H1 (cell line): ENCODE measurements around the gene TIMM22. TPM values are rescaled to one million over a fixed set of nuclear protein-coding genes. Genes with fewer than 3 reads are reported as not detected.
"Not testable (repeated sequence)": the region's sequence is repeated elsewhere in the genome, so short reads cannot be mapped to it uniquely, and the experiment has no call there.

Experiments used
- CTCF ChIA-PET: fragments of 300-600 bp; sonication (Branson Sonifier 250); formaldehyde crosslinking; loops from one replicate; lab custom pipeline; 2021; ENCODE audit not compliant: partially characterized antibody; lab: Charles Lee
- POLR2A ChIA-PET: fragments of 300-600 bp; sonication (Branson Sonifier 250); formaldehyde crosslinking; loops from one replicate; lab custom pipeline; 2021; ENCODE audit warnings: inconsistent platforms; ENCODE audit not compliant: partially characterized antibody; lab: Charles Lee
- DNase-seq, 2 experiments: peaks; one replicate each; pipeline versions ENCODE4 v3.0.0 to v3.0.0-alpha.2; 2010 to 2022; ENCODE audit warnings: low spot score in 2 of 2, low read depth in 1 of 2, mixed read lengths in 1 of 2
- FAIRE-seq: peaks from 2 replicates; lab custom pipeline; 2011; peaks lifted over from hg19 to GRCh38; lab: Jason Lieb, UNC
- H2AFZ ChIP-seq: 2 replicates; pipeline ENCODE4 v1.8.1; 2012; ENCODE audit warnings: low read length, inconsistent platforms
- H2AK5ac ChIP-seq: 2 replicates; pipeline ENCODE4 v1.6.1; 2013; ENCODE audit warnings: low read depth, low read length
- H2BK120ac ChIP-seq: replicated peaks from 2 replicates; pipeline ENCODE3; 2013; ENCODE audit warnings: low read depth, low read length, inconsistent platforms
- H2BK12ac ChIP-seq: 2 replicates; pipeline ENCODE4 v1.6.1; 2013; ENCODE audit warnings: low read depth, low read length
- H2BK15ac ChIP-seq: 2 replicates; pipeline ENCODE4 v1.6.1; 2013; ENCODE audit warnings: low read length
- H2BK20ac ChIP-seq: 2 replicates; pipeline ENCODE4 v1.6.1; 2013; ENCODE audit warnings: low read length
- H2BK5ac ChIP-seq: 2 replicates; pipeline ENCODE4 v1.6.1; 2013; ENCODE audit warnings: low read depth, low read length
- H3K14ac ChIP-seq: 2 replicates; pipeline ENCODE4 v1.6.1; 2013; ENCODE audit warnings: inconsistent platforms; ENCODE audit not compliant: insufficient read length
- H3K18ac ChIP-seq: 2 replicates; pipeline ENCODE4 v1.6.1; 2013; ENCODE audit warnings: low read length; ENCODE audit errors: extremely low read depth
- H3K23ac ChIP-seq: 2 replicates; pipeline ENCODE4 v1.6.1; 2013; ENCODE audit warnings: inconsistent platforms; ENCODE audit not compliant: insufficient read length
- H3K23me2 ChIP-seq: 2 replicates; pipeline ENCODE4 v1.6.1; 2013; ENCODE audit warnings: low read depth, low read length
- H3K27ac ChIP-seq: 2 replicates; pipeline ENCODE4 v1.6.1; 2011; ENCODE audit warnings: low read depth, low read length, inconsistent platforms
- H3K27me3 ChIP-seq, 4 experiments: replicated peaks in 1 of 4; 1 replicate in 1 of 4; 2 replicates in 3 of 4; pipeline versions ENCODE4 v1.6.1 to v1.8.1; 2011 to 2013; ENCODE audit warnings: low read length in 3 of 4, mild to moderate bottlenecking in 3 of 4, inconsistent platforms in 2 of 4, mixed read lengths in 2 of 4, moderate library complexity in 1 of 4; ENCODE audit not compliant: control insufficient read depth in 3 of 4, insufficient read depth in 3 of 4; ENCODE audit errors: extremely low read depth in 1 of 4
- H3K36me3 ChIP-seq, 4 experiments: 2 replicates each; pipeline versions ENCODE4 v1.6.1 to v1.8.1; 2011 to 2013; ENCODE audit warnings: mild to moderate bottlenecking in 4 of 4, low read length in 3 of 4, moderate library complexity in 2 of 4, control low read depth in 1 of 4, inconsistent platforms in 1 of 4; ENCODE audit not compliant: insufficient read depth in 4 of 4, control insufficient read depth in 2 of 4
- H3K4ac ChIP-seq: replicated peaks from 2 replicates; pipeline ENCODE3; 2013; ENCODE audit warnings: low read length, low read depth, mixed read lengths, inconsistent platforms; ENCODE audit not compliant: insufficient read length
- H3K4me1 ChIP-seq, 4 experiments: replicated peaks in 1 of 4; 1 replicate in 1 of 4; 2 replicates in 3 of 4; pipeline versions ENCODE4 v1.6.1 to v1.8.1; 2011 to 2013; ENCODE audit warnings: low read length in 3 of 4, inconsistent platforms in 2 of 4, mixed read lengths in 1 of 4; ENCODE audit not compliant: insufficient read depth in 4 of 4, control insufficient read depth in 3 of 4
- H3K4me2 ChIP-seq, 2 experiments: 2 replicates each; pipeline versions ENCODE4 v1.6.1 to v1.8.1; 2011 to 2013; ENCODE audit warnings: low read depth in 2 of 2, low read length in 2 of 2, control low read depth in 1 of 2, inconsistent platforms in 1 of 2, mild to moderate bottlenecking in 1 of 2; ENCODE audit not compliant: insufficient read depth in 1 of 2
- H3K4me3 ChIP-seq, 4 experiments: fragments of 200-600, 300-600 bp in 1 of 4; sonication (generic), shearing (Covaris generic), sonication (Bioruptor Twin) in 1 of 4; 2 replicates each; pipeline versions ENCODE4 v1.5.1 to v1.8.1; 2011 to 2016; ENCODE audit warnings: low read length in 4 of 4, low read depth in 3 of 4, control low read depth in 2 of 4, inconsistent platforms in 2 of 4, mild to moderate bottlenecking in 2 of 4, mixed read lengths in 1 of 4, moderate library complexity in 1 of 4; ENCODE audit not compliant: insufficient read depth in 2 of 4; ENCODE audit errors: extremely low read depth in 1 of 4
- H3K56ac ChIP-seq: replicated peaks from 2 replicates; pipeline ENCODE3; 2013; ENCODE audit warnings: low read depth, mild to moderate bottlenecking, mixed read lengths, low read length, inconsistent platforms; ENCODE audit not compliant: insufficient read length
- H3K79me1 ChIP-seq: 2 replicates; pipeline ENCODE4 v1.6.1; 2013; ENCODE audit warnings: low read depth, low read length, control low read depth
- H3K79me2 ChIP-seq, 2 experiments: 2 replicates each; pipeline versions ENCODE4 v1.6.1 to v1.8.1; 2012 to 2013; ENCODE audit warnings: low read length in 2 of 2, mild to moderate bottlenecking in 2 of 2, inconsistent platforms in 1 of 2; ENCODE audit not compliant: insufficient read depth in 2 of 2, control insufficient read depth in 1 of 2
- H3K9ac ChIP-seq, 4 experiments: replicated peaks in 1 of 4; 1 replicate in 1 of 4; 2 replicates in 3 of 4; pipeline versions ENCODE4 v1.6.1 to v1.8.1; 2011 to 2013; ENCODE audit warnings: low read depth in 3 of 4, low read length in 3 of 4, control low read depth in 2 of 4, mild to moderate bottlenecking in 2 of 4, moderate library complexity in 2 of 4, inconsistent platforms in 1 of 4; ENCODE audit errors: extremely low read depth in 1 of 4
- H3K9me3 ChIP-seq, 2 experiments: 2 replicates each; pipeline versions ENCODE4 v1.6.1 to v1.8.1; 2012 to 2013; ENCODE audit warnings: mild to moderate bottlenecking in 2 of 2, moderate library complexity in 2 of 2, control low read depth in 1 of 2, inconsistent platforms in 1 of 2, low read depth in 1 of 2, low read length in 1 of 2, mixed read lengths in 1 of 2; ENCODE audit not compliant: insufficient read depth in 2 of 2
- H4K20me1 ChIP-seq, 2 experiments: replicated peaks in 1 of 2; 2 replicates each; pipeline versions ENCODE3 to v1.8.1; 2011 to 2013; ENCODE audit warnings: inconsistent platforms in 2 of 2, low read length in 2 of 2, mild to moderate bottlenecking in 1 of 2; ENCODE audit not compliant: insufficient read depth in 2 of 2, control insufficient read depth in 1 of 2
- H4K5ac ChIP-seq: 2 replicates; pipeline ENCODE4 v1.6.1; 2013; ENCODE audit warnings: low read length, low read depth, mixed read lengths, inconsistent platforms; ENCODE audit not compliant: insufficient read length
- H4K8ac ChIP-seq: 2 replicates; pipeline ENCODE4 v1.8.0; 2013; ENCODE audit warnings: mild to moderate bottlenecking, moderate library complexity, low read length, inconsistent platforms; ENCODE audit not compliant: insufficient read depth; ENCODE audit errors: extremely low read depth
- H4K91ac ChIP-seq: replicated peaks from 2 replicates; pipeline ENCODE3; 2013; ENCODE audit warnings: low read length, mixed read lengths, inconsistent platforms; ENCODE audit not compliant: insufficient read length
- WGBS, 2 experiments: shearing (Covaris generic) in 1 of 2; methylation state at CpG; one replicate each; pipeline versions ENCODE4 v1.1.6 to v1.1.7; 2013 to 2015; ENCODE audit warnings: low lambda C conversion rate in 2 of 2, mixed read lengths in 2 of 2, inconsistent platforms in 1 of 2, low coverage in 1 of 2, missing lambda C conversion rate in 1 of 2; ENCODE audit not compliant: insufficient replicate concordance in 2 of 2, insufficient coverage in 1 of 2, insufficient read length in 1 of 2; ENCODE audit errors: extremely low coverage in 1 of 2, missing lambda C conversion rate in 1 of 2; 5-methylcytosine and 5-hydroxymethylcytosine counted together
- polyA plus RNA-seq, 7 experiments: library from polyadenylated mRNA; depleted of rRNA in 3 of 7; stranded (reverse) in 5 of 7; unstranded in 2 of 7; fragments of >200 nt in 5 of 7; fragments of 200-250 nt in 2 of 7; gene quantifications; 1 replicate in 5 of 7; 2 replicates in 1 of 7; 4 replicates in 1 of 7; pipeline versions ENCODE4 v1.2.1 to v1.2.3, GENCODE V29; 2011 to 2013; ENCODE audit warnings: missing spikeins in 2 of 7, mixed read lengths in 2 of 7
- total RNA-seq: library from RNA; stranded (reverse); fragmentation: NEBNext Ultra II Directional; extraction: Animal tissue kit (Norgen Biotek cat#: 25700); gene quantifications from 2 replicates; pipeline ENCODE4 v1.2.1, GENCODE V29; 2021

Gene TIMM22
- total and polyA plus RNA-seq, 2 of the 8 experiments (the other 6 are each of a cell fraction or from before 2014, with no cell fraction given), result 13.8 to 17.4 TPM

GRCh38 chr17:974778-975177 lies 22.2 kb upstream of the TIMM22 start:
- H3K23ac ChIP-seq, FAIRE-seq, H3K27me3 ChIP-seq, H4K91ac ChIP-seq, H3K9ac ChIP-seq, H4K20me1 ChIP-seq, H3K9me3 ChIP-seq, H2AFZ ChIP-seq, H2BK12ac ChIP-seq, H3K56ac ChIP-seq, H4K8ac ChIP-seq, H2AK5ac ChIP-seq, H3K27ac ChIP-seq, H2BK120ac ChIP-seq, H3K4ac ChIP-seq, H3K14ac ChIP-seq, H3K23me2 ChIP-seq, H3K4me3 ChIP-seq, H2BK20ac ChIP-seq, H2BK5ac ChIP-seq, H4K5ac ChIP-seq, H3K36me3 ChIP-seq, H2BK15ac ChIP-seq, H3K18ac ChIP-seq, DNase-seq: not testable (repeated sequence)
- WGBS, 2 experiments, result 88% methylated on average over 2 of the region's 2 CpGs; no CpG with 5 or more reads in 1 of the 2 experiments
- Histone ChIP-seq H3K4me1 (peaks cover 6 to 34% (median 18%) of the 10 kb centered on the region in 4 experiments), H3K79me1 (peaks cover 20% of the 10 kb centered on the region), H3K4me2 (0 out of 4 replicates have a peak overlapping the region, but pooled peaks of 1 of the 2 experiments have one; percentile 28), H3K79me2 (peaks cover 18 to 83% of the 10 kb centered on the region in 2 experiments)
- ChIA-PET CTCF (interaction anchor here (1.1 to 17.5 kb wide), 9 partner anchors 12 to 181 kb away, joined by 3 to 258 read pairs (median 4); partner anchors contain the start of gene TIMM22), POLR2A (interaction anchor here (0.6 to 2.9 kb wide), 5 partner anchors 10 to 184 kb away, joined by 3 to 9 read pairs (median 4); no protein-coding TSS in a partner anchor)
